EH (cell line): Measurements from ENCODE around the gene BLTP3A.
"Not testable (repeated sequence)": the region's sequence is repeated elsewhere in the genome, so short reads cannot be mapped to it uniquely, and the experiment has no call there.

Source experiments
- DNase-seq: peaks from one replicate; pipeline ENCODE4 v3.0.0-alpha.2; 2015; ENCODE audit warnings: low read depth

BLTP3A gene

DNA sequence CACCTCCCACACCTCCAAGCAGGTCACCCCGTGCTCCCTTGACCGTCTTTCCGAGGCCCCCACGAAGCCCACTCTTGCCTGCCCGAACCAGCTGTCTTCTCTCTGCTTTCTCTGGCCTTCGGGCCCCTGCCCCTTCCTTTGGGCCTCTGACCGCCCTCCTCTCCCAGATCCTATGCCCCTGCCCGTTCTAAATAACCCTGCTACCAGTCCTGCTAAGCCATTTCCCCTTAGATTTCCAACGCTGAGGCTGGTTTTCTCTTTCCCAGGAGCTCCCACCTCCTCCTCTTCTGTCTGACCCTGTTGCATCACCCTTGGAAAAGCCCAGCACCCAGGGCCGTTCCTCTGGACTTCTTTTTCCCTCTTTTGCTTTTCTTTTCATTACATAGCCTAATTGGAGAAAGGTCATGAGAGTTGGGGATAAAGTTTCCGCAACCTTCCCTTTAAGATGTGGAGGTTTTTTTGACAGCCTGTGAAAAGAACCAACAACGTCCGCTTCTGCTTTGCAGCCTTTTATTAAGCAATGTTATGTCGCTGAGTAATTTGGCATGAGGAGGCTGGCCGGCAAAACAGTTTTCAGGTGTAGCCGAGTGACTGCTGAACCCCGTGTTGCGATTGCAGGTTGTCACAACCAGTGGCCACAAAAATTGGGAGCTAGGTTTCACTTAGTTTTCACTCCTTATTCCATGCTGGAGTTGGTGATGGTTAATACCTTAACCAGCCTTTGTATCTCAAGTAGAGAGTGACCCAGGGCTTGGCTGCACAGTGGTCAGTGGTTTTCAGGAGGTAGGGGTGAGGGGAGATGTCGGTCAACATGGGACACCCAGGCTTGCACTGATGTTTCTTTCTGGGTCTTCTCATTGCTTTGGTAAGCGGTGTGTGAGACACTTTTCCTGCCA lies 970 bp downstream of the BLTP3A start:
- peak; percentile 65 for DNase-seq

DNA sequence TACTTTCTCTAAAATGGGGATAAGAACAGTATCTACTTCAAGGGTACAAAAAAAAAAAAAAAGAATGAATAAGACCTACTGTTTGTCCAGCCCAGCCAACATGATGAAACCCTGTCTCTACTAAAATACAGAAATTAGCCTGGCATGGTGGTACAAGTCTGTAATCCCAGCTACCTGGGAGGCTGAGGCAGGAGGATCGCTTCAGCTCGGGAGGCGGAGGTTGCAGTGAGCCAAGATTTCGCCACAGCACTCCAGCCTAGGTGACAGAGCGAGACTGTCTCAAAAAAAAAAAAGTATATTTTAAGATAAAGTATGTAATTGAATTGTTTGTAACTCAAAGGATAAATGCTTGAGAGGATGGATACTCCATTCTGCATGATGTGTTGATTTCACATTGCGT lies 2.0 kb downstream of the BLTP3A start:
- no peak for DNase-seq

DNA sequence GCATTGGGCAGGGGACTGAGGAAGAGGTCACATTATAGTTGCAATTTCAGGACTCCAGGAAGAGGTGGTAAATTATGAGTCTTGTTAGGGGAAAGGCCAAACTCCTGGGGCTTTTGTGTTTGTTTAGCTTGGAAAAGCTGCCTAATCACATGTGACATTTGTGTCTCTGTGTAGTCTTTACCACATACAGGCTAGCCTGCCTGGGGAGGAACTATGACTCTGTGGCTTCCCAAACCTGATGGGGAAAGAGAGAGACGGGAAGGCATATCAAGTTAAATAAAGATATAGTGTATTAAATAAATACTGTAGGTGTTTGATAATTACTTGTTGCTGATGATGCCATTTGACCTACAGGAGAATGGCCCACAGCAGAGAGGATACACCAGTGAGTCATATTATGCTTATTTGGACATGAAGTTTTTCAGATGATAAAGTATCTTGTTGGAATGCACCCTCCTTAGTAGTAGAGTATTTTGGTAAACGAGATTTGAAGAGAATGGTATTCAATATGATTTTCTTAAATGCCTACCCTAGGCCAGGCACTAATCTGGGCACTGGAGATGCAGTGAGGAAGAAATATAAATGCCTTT lies 4.0 kb downstream of the BLTP3A start:
- DNase-seq, result peak; percentile 67

DNA sequence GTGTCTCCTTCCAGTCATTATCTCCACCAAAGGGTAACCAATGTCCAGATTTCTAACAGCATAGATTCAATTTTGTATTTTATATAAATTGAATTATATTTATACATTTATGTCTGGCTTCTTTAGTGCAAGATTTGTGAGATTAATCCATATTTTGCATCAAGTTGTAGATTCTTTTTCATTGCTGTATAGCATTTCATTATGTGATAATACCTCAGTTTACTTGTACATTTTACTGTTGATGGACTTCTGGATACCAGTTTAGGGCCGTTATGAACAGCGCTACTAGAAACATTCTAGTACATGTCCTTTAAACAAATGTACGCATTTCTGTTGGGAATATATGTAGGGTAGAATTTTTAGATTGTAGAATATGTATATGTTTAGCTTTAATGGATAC lies 6.2 kb downstream of the BLTP3A start:
- DNase-seq, result no peak

DNA sequence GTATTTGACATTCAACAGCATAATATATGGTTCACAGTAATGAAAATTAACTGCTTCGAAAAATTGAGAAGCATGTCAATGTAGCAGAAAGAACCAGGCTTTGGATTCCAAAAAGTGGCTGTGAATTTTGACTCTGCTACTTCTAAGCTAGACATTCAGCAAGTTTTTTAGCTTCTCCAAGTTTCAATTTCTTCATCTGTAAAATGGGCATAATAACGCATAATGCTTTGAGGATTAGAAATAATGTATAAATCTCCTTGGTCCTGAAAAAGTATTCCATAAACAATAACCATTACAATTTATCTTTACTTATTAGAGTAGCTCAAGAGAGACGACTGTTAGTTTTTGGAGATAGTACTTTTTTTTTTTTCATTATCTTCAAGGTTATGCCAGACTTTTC lies 7.7 kb downstream of the BLTP3A start:
- no peak for DNase-seq

DNA sequence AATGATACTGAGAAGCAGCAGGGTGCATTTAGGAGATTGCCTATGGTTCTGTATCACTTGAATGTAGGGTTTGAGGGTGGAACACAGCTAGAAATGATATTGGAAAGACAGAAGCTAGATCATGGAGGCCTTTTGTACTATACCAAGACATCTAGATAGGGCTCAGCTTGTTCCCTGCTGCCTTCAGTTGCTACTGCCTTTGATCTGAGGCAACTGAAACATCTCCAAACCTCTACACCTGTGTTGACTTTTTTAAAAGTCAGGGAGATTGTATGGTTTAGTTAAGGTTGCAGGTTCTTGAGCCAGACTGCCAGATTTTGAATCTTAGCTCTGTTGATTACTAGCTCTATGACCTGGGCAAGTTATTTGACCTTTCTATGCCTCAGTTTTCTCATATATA lies 12.7 kb downstream of the BLTP3A start:
- no peak for DNase-seq

DNA sequence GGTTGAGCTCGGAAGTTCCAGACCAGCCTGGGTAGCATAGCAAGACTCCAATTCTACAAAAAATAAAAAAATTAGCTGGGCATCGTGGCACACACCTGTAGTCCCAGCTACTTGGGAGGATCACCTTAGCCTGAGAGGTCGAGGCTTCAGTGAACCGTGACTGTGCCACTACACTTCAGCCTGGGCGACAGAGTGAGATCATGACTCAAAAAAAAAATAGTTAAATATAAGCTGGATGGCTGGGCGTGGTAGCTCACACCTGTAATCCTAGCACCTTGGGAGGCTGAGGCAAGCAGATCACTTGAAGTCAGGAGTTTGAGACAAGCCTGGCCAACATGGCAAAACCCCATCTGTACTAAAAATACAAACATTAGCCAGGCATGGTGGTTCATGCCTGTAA lies 13.2 kb downstream of the BLTP3A start:
- not testable (repeated sequence) for DNase-seq

DNA sequence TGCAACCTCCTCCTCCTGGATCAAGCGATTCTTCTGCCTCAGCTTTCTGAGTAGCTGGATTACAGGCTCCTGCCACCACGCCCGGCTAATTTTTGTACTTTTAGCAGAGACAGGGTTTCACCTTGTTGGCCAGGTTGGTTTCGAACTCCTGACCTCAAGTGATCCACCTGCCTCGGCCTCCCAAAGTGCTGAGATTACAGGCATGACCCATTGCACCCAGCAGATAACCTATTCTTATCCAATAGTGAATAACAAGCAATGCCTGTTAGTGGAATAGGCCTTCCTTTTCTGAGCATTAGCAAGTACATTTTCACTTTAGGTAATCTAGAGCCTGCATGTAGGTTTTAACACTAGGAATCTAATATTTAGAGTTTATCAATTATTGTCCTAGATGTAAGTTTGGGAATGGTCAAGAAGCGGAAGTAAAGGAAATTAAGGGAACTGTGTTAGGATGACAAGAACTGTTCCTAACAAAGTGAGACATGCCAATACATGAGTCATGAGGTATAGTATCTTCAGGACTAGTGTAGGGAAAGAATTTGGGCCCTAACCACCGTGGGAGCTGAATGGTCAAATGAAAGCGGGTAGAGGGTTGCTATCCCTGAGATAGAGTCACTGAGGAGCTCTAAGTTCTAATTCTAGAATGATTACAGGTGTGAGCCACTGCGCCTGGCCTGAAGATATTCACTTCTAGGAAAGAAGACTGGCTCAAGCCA lies 15.0 kb downstream of the BLTP3A start:
- DNase-seq, result peak; percentile 65

DNA sequence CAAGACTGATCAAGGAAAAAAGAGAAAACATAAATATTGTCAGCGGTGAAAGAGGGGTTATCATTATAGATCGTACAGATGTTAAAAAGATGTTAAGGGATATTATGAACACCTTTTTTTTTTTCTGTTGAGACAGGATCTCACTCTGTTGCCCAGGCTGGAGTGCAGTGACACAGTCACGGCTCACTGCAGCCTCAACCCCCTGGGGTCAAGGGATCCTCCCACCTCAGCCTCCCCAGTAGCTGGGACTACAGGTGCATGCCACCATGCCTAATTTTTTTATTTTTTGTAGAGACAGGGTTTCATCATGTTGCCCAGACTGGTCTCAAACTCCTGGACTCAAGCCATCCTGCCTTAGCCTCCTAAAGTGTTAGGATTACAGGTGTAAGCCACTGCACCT lies 16.6 kb downstream of the BLTP3A start:
- DNase-seq, result not testable (repeated sequence)

DNA sequence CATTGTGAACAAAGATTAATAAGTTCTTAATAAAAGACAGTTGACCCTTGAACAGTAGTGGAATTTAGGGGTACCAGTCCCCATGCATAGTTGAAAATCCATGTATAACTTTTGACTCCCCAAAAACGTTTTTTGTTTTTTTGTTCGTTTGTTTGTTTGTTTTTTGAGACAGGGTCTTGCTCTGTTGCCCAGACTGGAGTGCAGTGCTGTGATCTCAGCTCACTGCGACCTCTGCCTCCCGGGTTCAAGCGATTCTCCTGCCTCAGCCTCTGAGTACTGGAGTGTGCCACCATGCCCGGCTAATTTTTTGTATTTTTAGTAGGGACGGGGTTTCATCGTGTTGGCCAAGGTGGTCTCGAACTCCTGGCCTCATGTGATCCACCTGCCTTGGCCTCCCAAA lies 17.5 kb downstream of the BLTP3A start:
- DNase-seq, result not testable (repeated sequence)

DNA sequence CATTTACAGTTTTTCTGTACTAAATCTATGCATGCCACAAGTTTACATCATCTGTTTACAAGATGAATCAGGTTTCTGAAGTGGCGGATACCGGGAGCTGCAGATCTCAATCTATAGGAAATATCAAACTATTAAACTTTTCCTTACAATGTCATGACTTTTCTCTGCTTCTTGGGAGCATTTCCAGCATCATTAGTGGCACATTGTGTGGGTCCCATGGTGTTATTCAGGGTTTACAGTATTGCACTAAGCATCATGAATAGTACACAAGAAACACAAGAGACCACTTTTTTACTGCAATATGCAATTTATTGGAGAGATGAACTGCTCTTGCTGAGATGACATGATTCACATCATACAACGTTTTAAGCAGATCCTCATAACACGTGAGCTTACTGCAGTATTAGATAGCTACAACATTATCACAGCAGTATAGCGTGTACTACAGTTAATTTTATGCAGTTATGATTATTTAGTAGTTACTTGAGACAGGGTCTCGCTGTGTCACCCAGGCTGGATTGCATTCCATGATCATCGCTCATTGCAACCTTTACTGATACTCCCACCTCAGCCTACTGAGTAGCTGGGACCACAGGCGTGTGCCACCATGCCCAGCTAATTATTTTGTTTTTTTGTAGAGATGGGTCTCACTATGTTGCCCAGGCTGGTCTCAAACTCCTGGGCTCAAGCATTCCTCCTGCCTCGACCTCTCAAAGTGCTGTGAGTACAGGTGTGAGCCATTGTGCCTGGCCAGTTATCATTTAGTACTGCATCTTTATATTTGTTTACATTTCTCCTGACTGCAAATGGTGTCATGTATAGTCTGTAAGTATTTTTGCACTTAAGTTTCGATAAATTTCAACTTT lies 18.4 kb downstream of the BLTP3A start:
- peak; percentile 18 for DNase-seq

DNA sequence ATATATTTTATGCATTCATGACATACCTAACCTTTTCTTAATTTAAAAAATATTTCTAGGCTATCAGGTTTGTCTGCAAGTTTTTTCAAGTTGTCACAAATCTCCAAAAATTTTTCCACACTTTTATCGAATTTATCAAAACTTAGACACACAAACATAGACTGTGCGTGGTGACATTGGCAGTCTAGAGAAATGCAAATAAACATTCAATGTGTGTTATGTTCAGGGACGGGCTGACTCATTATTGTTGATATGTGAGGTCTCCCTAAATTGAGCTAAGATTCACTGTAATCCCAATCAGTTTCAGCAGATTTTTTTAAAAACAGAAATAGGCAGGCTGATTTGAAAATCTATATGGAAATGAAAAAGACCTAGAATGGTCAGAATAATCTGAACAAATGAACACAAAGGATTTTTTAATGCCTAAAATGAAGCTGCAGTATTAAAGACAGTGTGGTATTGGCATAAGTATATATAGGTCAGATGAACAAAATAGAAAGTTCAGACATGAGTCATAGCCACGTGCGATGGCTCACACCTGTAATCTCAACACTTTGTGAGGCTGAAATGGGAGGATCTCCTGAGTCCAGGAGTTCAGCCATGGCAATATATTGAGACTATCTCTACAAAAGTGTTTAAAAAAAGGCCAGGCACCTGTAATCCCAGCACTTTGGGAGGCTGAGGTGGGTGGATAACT lies 19.2 kb downstream of the BLTP3A start:
- DNase-seq, result no peak

DNA sequence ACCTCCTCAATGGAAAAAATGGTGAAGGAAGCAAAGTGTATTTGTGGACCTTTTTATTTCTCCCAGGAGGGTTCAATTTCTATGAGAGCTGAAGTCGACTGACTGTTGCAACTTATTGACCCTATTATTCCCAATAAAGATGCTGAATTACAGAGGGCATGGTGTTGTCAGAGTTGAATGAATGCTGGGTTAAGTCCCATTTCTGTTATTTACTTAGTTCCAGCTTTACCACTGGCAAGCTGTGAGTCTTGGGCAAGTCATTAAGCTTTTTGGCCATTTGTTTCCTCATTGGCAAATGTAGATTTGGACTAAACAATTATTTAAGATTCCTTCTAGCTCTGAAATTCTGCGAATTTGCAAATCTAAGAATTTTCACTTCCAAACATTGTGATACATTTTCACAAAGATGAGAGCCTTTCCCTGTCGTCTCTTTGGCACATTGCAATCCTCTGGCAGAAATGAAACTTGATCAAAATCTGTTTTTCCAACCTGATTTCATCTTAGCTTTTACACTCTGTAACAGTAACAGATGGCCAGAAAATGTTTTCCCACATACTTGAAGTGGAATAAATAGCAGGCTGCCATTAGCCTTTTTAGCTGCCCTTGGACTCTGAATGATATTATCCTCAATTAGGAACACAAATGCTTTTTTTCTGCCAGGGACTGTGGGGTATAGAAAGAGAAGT lies 21.3 kb downstream of the BLTP3A start:
- no peak for DNase-seq

DNA sequence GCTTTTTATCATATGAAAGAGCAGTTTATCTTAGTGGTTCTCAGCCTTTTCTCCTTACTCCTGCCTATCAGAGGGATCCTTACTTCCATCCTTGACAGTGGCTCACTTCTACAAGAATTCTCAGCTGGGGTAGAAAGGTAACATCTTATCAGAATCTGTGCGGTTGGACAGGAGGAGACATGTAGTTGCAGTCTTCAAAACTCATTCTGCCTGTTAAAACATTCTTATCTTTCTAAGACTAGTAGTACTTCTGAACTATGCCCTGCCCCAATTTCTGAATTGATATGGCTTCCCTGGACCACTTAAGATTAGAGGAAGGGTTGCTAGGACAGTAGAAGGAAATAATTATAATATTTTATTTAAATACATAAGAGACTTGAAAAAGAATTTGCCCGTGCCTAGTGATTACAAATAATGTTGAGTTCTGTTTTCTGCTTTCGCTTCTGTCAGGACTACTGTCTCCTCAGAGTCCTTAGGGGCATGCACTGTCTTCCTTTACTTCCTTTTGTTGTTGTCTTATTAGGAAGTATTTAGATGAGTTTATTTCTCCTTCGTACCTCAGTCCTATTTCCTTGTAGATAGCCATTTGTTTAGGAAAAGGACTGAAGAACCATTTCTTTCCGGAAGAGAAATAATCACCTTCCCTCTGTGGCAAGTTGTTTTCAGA lies 24.9 kb downstream of the BLTP3A start:
- DNase-seq, result no peak

DNA sequence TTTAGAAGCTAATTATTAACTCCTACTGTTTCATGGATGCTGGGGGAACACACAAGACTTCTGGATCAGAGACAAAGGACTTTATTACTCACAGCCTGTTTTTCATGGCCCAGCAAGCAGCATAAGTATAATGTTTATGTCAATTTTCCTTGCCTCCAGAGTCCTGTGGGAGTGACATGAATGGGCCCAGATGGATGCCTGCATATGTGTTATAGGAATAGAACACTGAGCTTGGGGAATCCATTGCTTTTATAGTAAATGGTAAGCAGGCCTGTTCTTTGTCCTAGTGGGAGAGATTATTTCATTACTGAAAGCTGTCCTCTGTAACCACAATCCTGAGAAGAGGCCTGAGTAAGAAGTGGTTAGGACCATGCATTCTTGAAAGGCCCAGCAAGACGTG lies 25.6 kb downstream of the BLTP3A start:
- peak; percentile 28 for DNase-seq

DNA sequence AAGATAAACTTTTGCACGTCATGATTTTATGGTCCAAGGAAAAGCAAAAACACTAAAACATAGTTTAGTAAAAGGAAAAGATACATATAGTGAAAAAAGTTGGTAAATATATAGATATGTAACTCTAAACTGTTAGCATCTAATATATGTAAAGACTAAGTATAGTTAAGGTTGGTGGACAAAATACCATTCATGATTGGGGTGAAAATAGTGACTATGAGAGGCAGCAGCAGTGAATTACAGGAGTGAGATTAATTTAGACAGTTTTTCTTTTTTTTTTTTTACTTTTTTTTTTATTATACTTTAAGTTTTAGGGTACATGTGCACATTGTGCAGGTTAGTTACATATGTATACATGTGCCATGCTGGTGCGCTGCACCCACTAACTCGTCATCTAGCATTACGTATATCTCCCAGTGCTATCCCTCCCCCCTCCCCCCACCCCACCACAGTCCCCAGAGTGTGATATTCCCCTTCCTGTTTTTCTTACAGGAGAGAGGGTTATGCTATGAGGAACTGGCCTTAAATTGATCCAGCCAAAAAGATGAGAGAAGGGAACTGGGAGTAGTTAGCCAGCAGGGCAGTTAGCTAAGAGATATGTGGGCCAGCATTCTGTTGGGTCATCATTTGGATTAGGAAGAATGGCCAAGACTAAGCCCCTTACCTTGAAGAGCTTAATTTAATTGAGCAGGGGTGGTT lies 27.1 kb downstream of the BLTP3A start:
- not testable (repeated sequence) for DNase-seq

DNA sequence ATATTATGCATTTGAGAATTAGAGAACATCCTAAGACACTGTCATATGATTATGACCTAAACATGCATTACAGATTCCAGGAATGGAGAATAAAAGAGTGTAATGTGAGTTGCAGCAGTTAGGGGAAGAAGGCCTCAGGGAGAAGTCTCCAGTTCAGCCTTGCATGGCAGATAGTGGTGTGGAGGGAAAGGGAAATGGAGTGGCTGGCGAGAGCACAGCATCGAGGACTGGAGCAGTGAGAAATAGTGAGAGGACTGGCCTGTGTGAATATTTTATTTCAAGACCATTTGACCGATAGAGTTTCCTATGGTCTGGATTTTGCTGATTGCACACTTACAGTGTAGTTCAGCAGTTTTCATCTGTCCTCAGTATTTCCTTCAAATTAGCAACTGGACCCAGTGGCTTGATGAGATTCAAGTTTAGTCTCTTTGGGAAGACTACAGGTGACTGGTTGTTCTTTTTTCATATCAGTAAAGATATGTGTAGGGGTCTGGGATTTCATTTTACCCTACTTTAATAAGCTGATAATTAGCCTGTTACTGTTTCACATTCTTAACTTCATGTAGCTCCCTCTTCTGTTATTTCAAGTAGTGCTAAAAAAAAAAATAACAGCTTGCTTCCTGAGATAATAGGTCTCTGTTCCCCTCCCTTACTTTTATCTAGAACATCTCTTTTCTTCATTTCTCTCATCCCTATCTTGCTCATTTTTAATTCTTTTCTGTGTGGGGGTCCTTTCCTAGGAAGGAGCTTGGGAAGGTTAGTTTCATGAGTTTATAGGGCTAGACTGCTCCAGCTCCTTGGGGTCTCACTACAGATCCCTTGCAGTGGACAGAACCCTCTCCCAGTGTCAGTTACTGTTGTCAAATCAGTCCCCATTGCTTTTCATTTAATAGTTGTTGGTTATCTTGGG lies 27.9 kb downstream of the BLTP3A start:
- DNase-seq, result no peak

DNA sequence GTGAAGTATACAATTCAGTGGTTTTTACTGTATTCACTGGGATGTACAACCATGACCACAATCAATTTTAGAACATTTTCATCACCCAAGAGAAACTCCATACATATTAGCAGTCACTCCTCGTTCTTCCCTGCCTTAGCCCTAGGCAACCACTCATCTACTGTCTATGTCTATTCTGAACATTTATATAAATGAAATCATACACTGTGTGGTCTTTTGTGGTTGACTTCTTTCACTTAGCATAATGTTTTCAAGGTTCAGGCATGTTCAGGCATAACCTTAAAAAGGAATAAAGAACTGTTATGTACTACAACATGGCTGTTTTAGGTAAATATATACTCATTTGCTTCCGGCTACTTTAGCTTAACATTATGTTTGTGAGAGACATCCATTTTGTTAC lies 37.3 kb downstream of the BLTP3A start:
- no peak for DNase-seq

DNA sequence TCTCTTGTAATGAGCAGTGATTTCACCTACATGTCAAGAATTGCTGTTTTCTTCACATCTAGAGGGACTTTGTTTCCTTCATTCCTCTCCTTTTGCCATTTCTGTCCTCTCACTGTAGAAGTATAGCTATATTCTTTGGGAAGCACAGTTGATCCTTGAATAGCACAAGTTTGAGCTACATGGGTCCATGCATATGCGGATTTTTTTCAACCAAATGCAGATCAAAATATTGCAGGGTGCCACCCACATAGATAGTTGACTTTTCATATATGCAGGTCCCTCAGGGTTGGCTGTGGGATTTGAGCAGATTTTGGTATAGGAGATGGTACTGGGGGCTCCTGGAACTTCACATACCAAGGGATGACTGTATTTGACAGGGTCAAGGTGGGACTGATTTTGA lies 41.1 kb downstream of the BLTP3A start:
- DNase-seq, result no peak
